ENCODE data around the gene TMEM169.
"Not testable (repeated sequence)": the region's sequence is repeated elsewhere in the genome, so short reads cannot be mapped to it uniquely, and the experiment has no call there.

Gene TMEM169

GRCh38 chr2:216131175-216131926, 49.6 kb downstream of the TMEM169 start:
- no peak for DNase-seq (ENCODE audit: low read depth)

GRCh38 chr2:216132585-216132984, 50.9 kb downstream of the TMEM169 start:
- DNase-seq (ENCODE audit: low read depth), result no peak

GRCh38 chr2:216133397-216133796, 51.7 kb downstream of the TMEM169 start:
- no peak for DNase-seq (ENCODE audit: low read depth)

GRCh38 chr2:216134958-216135541, 53.3 kb downstream of the TMEM169 start:
- DNase-seq (ENCODE audit: low read depth), result no peak

GRCh38 chr2:216139884-216140283, 58.2 kb downstream of the TMEM169 start:
- no peak for DNase-seq (ENCODE audit: low read depth)

- DNase-seq (ENCODE audit: low read depth), result not testable (repeated sequence)
These were observed 59.8 kb downstream of the TMEM169 start for GRCh38 chr2:216141516-216141915.

GRCh38 chr2:216142540-216142939, 60.8 kb downstream of the TMEM169 start:
- no peak for DNase-seq (ENCODE audit: low read depth)

- DNase-seq (ENCODE audit: low read depth), result no peak
These were observed 62.7 kb downstream of the TMEM169 start for GRCh38 chr2:216144372-216144771.

GRCh38 chr2:216144857-216145256, 63.1 kb downstream of the TMEM169 start:
- DNase-seq (ENCODE audit: low read depth), result no peak

GRCh38 chr2:216146573-216146972, 64.9 kb downstream of the TMEM169 start:
- DNase-seq (ENCODE audit: low read depth), result no peak

- DNase-seq (ENCODE audit: low read depth), result no peak
These were observed 65.7 kb downstream of the TMEM169 start for GRCh38 chr2:216147172-216148131.

GRCh38 chr2:216148983-216149382, 67.3 kb downstream of the TMEM169 start:
- no peak for DNase-seq (ENCODE audit: low read depth)

GRCh38 chr2:216149741-216150140, 68.0 kb downstream of the TMEM169 start:
- DNase-seq (ENCODE audit: low read depth), result no peak

- DNase-seq (ENCODE audit: low read depth), result no peak
These were observed 69.8 kb downstream of the TMEM169 start for GRCh38 chr2:216151313-216152025.
